ENCODE measurements around the gene TMEM258. TPM values are rescaled to one million over a fixed set of nuclear protein-coding genes. Genes with fewer than 3 reads are reported as not detected.
A peak's percentile ranks its signal among the peaks of the same experiment; 100 is the strongest.

The TMEM258 gene
- total RNA-seq, 2 experiments from 2014 or later, result 192 to 196 TPM

GRCh38 chr11:61771195-61771894 is 21.1 kb downstream of the TMEM258 start:
- CTCF ChIA-PET, result no interaction called here
- no peak for DNase-seq
- POLR2A ChIA-PET, result interaction anchor here (1.8 kb wide), 1 partner anchor 22 kb away, joined by 9 read pairs; the partner anchor contains the start of genes FEN1 and TMEM258
- Mint-ChIP-seq H3K9me3 (no peaks in the 10 kb centered on the region), H3K27ac (peak overlapping the region; percentile 64), H3K4me1 (peaks cover 31% of the 10 kb centered on the region), H3K27me3 (no peaks in the 10 kb centered on the region), H3K4me3 (no peak overlapping the region), H3K36me3 (ENCODE audit: low read depth) (no peaks in the 10 kb centered on the region)

- Mint-ChIP-seq H3K27ac (no peak overlapping the region), H3K27me3 (no peaks in the 10 kb centered on the region), H3K4me1 (peaks cover 25% of the 10 kb centered on the region), H3K36me3 (ENCODE audit: low read depth) (no peaks in the 10 kb centered on the region), H3K9me3 (no peaks in the 10 kb centered on the region), H3K4me3 (no peak overlapping the region)
- ChIA-PET CTCF (no interaction called here), POLR2A (no interaction called here)
- no peak for DNase-seq
Observed at GRCh38 chr11:61769946-61770683, 22.3 kb downstream of the TMEM258 start.

- no peak overlapping the region for H3K4me3 Mint-ChIP-seq
- H3K27me3 Mint-ChIP-seq, result no peaks in the 10 kb centered on the region
- no peak for DNase-seq
- H3K27ac Mint-ChIP-seq, result no peak overlapping the region
- CTCF ChIA-PET, result no interaction called here
- H3K4me1 Mint-ChIP-seq, result peaks cover 22% of the 10 kb centered on the region
- H3K36me3 Mint-ChIP-seq (ENCODE audit: low read depth), result no peaks in the 10 kb centered on the region
- no peaks in the 10 kb centered on the region for H3K9me3 Mint-ChIP-seq
- POLR2A ChIA-PET, result no interaction called here
Observed at GRCh38 chr11:61769169-61769920, 23.1 kb downstream of the TMEM258 start.

- CTCF ChIA-PET, result no interaction called here
Observed at GRCh38 chr11:61768376-61769076, 23.9 kb downstream of the TMEM258 start.

GRCh38 chr11:61766353-61766841 is 26.0 kb downstream of the TMEM258 start:
- no peak overlapping the region for H3K27ac Mint-ChIP-seq
- no peaks in the 10 kb centered on the region for H3K36me3 Mint-ChIP-seq (ENCODE audit: low read depth)
- DNase-seq, result no peak
- ChIA-PET POLR2A (no interaction called here), CTCF (no interaction called here)
- H3K4me3 Mint-ChIP-seq, result no peak overlapping the region
- peaks cover 7% of the 10 kb centered on the region for H3K4me1 Mint-ChIP-seq
- H3K9me3 Mint-ChIP-seq, result no peaks in the 10 kb centered on the region
- no peaks in the 10 kb centered on the region for H3K27me3 Mint-ChIP-seq

More at GRCh38 chr11:61768376-61769076, 23.9 kb downstream of the TMEM258 start:
- POLR2A ChIA-PET, result no interaction called here
- no peaks in the 10 kb centered on the region for H3K36me3 Mint-ChIP-seq (ENCODE audit: low read depth)
- H3K27ac Mint-ChIP-seq, result no peak overlapping the region
- no peaks in the 10 kb centered on the region for H3K27me3 Mint-ChIP-seq
- H3K4me3 Mint-ChIP-seq, result no peak overlapping the region
- no peak for DNase-seq
- no peaks in the 10 kb centered on the region for H3K9me3 Mint-ChIP-seq
- peaks cover 22% of the 10 kb centered on the region for H3K4me1 Mint-ChIP-seq

GRCh38 chr11:61765550-61766253 is 26.7 kb downstream of the TMEM258 start:
- Mint-ChIP-seq H3K27ac (no peak overlapping the region), H3K4me1 (no peaks in the 10 kb centered on the region), H3K9me3 (no peaks in the 10 kb centered on the region), H3K36me3 (ENCODE audit: low read depth) (no peaks in the 10 kb centered on the region), H3K27me3 (no peaks in the 10 kb centered on the region), H3K4me3 (no peak overlapping the region)
- ChIA-PET POLR2A (no interaction called here), CTCF (no interaction called here)
- no peak for DNase-seq

GRCh38 chr11:61764606-61765260 is 27.7 kb downstream of the TMEM258 start:
- H3K4me3 Mint-ChIP-seq, result no peak overlapping the region
- no peaks in the 10 kb centered on the region for H3K9me3 Mint-ChIP-seq
- H3K36me3 Mint-ChIP-seq (ENCODE audit: low read depth), result no peaks in the 10 kb centered on the region
- H3K27ac Mint-ChIP-seq, result no peak overlapping the region
- no peak for DNase-seq
- ChIA-PET POLR2A (interaction anchor here (1.1 kb wide), 1 partner anchor 20 kb away, joined by 3 read pairs; no protein-coding TSS in a partner anchor), CTCF (no interaction called here)
- H3K4me1 Mint-ChIP-seq, result no peaks in the 10 kb centered on the region
- H3K27me3 Mint-ChIP-seq, result no peaks in the 10 kb centered on the region

- CTCF ChIA-PET, result interaction anchor here (1.1 kb wide), 1 partner anchor 17 kb away, joined by 3 read pairs; no protein-coding TSS in a partner anchor
- POLR2A ChIA-PET, result interaction anchor here (0.6 to 1.1 kb wide), 2 partner anchors 9 to 20 kb away, joined by 3 read pairs; no protein-coding TSS in a partner anchor
- no peak for DNase-seq
- no peaks in the 10 kb centered on the region for H3K27me3 Mint-ChIP-seq
- H3K27ac Mint-ChIP-seq, result no peak overlapping the region
- H3K4me1 Mint-ChIP-seq, result no peaks in the 10 kb centered on the region
- no peaks in the 10 kb centered on the region for H3K9me3 Mint-ChIP-seq
- no peaks in the 10 kb centered on the region for H3K36me3 Mint-ChIP-seq (ENCODE audit: low read depth)
- H3K4me3 Mint-ChIP-seq, result no peak overlapping the region
Observed at GRCh38 chr11:61763930-61764605, 28.3 kb downstream of the TMEM258 start.

GRCh38 chr11:61762798-61763197 is 29.6 kb downstream of the TMEM258 start:
- no peaks in the 10 kb centered on the region for H3K36me3 Mint-ChIP-seq (ENCODE audit: low read depth)
- H3K27me3 Mint-ChIP-seq, result no peaks in the 10 kb centered on the region
- no peaks in the 10 kb centered on the region for H3K9me3 Mint-ChIP-seq
- no peaks in the 10 kb centered on the region for H3K4me1 Mint-ChIP-seq
- CTCF ChIA-PET, result interaction anchor here (1.1 kb wide), 1 partner anchor 15 kb away, joined by 3 read pairs; no protein-coding TSS in a partner anchor
- DNase-seq, result no peak
- H3K4me3 Mint-ChIP-seq, result no peak overlapping the region
- H3K27ac Mint-ChIP-seq, result no peak overlapping the region
- POLR2A ChIA-PET, result no interaction called here

- DNase-seq, result no peak
Observed at GRCh38 chr11:61762223-61762615, 30.2 kb downstream of the TMEM258 start.

GRCh38 chr11:61761440-61762222 is 30.8 kb downstream of the TMEM258 start:
- Mint-ChIP-seq H3K27me3 (no peaks in the 10 kb centered on the region), H3K4me1 (peaks cover 8% of the 10 kb centered on the region), H3K9me3 (no peaks in the 10 kb centered on the region), H3K4me3 (no peak overlapping the region), H3K36me3 (ENCODE audit: low read depth) (no peaks in the 10 kb centered on the region), H3K27ac (no peak overlapping the region)
- ChIA-PET CTCF (no interaction called here), POLR2A (no interaction called here)
- DNase-seq, result no peak

More at GRCh38 chr11:61762223-61762615, 30.2 kb downstream of the TMEM258 start:
- Mint-ChIP-seq H3K36me3 (ENCODE audit: low read depth) (no peaks in the 10 kb centered on the region), H3K27me3 (no peaks in the 10 kb centered on the region), H3K9me3 (no peaks in the 10 kb centered on the region), H3K27ac (no peak overlapping the region), H3K4me3 (no peak overlapping the region), H3K4me1 (peaks cover 2% of the 10 kb centered on the region)
- CTCF ChIA-PET, result no interaction called here
- POLR2A ChIA-PET, result no interaction called here

Measured in activated CD4-positive, alpha-beta memory T cell treated with anti-CD3 and anti-CD28 coated beads, Interleukin-2, amount 10 ng/mL, durations not matched to agents 7 days and 5 days (primary cell).